Endothelial cell of umbilical vein (primary cell): ENCODE data around the gene STK32C. TPM values are rescaled to one million over a fixed set of nuclear protein-coding genes. Genes with fewer than 3 reads are reported as not detected.

Source experiments
- BruUV-seq: library from RNA; stranded (reverse); fragments of 400-500 nt; replicated peaks from 2 replicates; lab custom pipeline; 2021; lab: Mats Ljungman, UMichigan
- CTCF ChIA-PET: fragments of 300-600, 350-600 bp; sonication (Branson Sonifier 250); formaldehyde crosslinking; loops from one replicate; lab custom pipeline; 2021; ENCODE audit warnings: antibody characterized with exemption, inconsistent platforms; lab: Charles Lee
- POLR2A ChIA-PET: fragments of 300-600, 350-600 bp; sonication (Branson Sonifier 250); formaldehyde crosslinking; loops from one replicate; lab custom pipeline; 2021; ENCODE audit warnings: antibody characterized with exemption, inconsistent platforms; lab: Charles Lee
- DNase-seq: peaks from one replicate; pipeline ENCODE4 v3.0.0-alpha.2; 2011; ENCODE audit warnings: low read depth, low spot score
- FAIRE-seq: peaks from 2 replicates; lab custom pipeline; 2011; peaks lifted over from hg19 to GRCh38; lab: Jason Lieb, UNC
- H2AFZ ChIP-seq: 2 replicates; pipeline ENCODE4 v1.6.0; 2012; ENCODE audit warnings: low read depth, low read length, control low read depth, inconsistent platforms
- H3K27ac ChIP-seq: 2 replicates; pipeline ENCODE4 v1.5.1; 2011; ENCODE audit warnings: low read depth, mild to moderate bottlenecking, control low read depth, low read length, moderate library complexity; ENCODE audit not compliant: insufficient read depth
- H3K27me3 ChIP-seq, 2 experiments: 2 replicates each; pipeline versions ENCODE4 v1.6.0 to v1.6.1; 2011; ENCODE audit warnings: low read length in 2 of 2, mixed read lengths in 1 of 2; ENCODE audit not compliant: control insufficient read depth in 2 of 2, insufficient read depth in 2 of 2
- H3K36me3 ChIP-seq, 2 experiments: 2 replicates in 1 of 2; 3 replicates in 1 of 2; pipeline ENCODE4 v1.5.1; 2011; ENCODE audit warnings: low read length in 2 of 2, mild to moderate bottlenecking in 1 of 2, moderate library complexity in 1 of 2; ENCODE audit not compliant: control insufficient read depth in 2 of 2, insufficient read depth in 2 of 2; ENCODE audit errors: extremely low read depth in 1 of 2
- H3K4me1 ChIP-seq: 3 replicates; pipeline ENCODE4 v1.5.1; 2011; ENCODE audit warnings: mild to moderate bottlenecking, low read length; ENCODE audit not compliant: control insufficient read depth, insufficient read depth; ENCODE audit errors: extremely low read depth
- H3K4me2 ChIP-seq: 2 replicates; pipeline ENCODE4 v1.6.1; 2011; ENCODE audit warnings: low read length, control low read depth, mixed read lengths; ENCODE audit not compliant: insufficient read depth
- H3K4me3 ChIP-seq, 3 experiments: fragments of 200-600 bp in 1 of 3; sonication (generic), shearing (Covaris generic) in 1 of 3; replicated peaks in 1 of 3; 2 replicates each; pipeline ENCODE4 v1.5.1; 2011 to 2016; ENCODE audit warnings: control low read depth in 3 of 3, low read length in 3 of 3, mild to moderate bottlenecking in 2 of 3, inconsistent platforms in 1 of 3, low read depth in 1 of 3, moderate library complexity in 1 of 3; ENCODE audit not compliant: insufficient read depth in 1 of 3
- H3K79me2 ChIP-seq: 2 replicates; pipeline ENCODE4 v1.6.0; 2012; ENCODE audit warnings: low read length, inconsistent platforms; ENCODE audit not compliant: control insufficient read depth, insufficient read depth
- H3K9ac ChIP-seq: replicated peaks from 2 replicates; pipeline ENCODE3; 2011; ENCODE audit warnings: low read length, control low read depth; ENCODE audit not compliant: insufficient read depth; ENCODE audit errors: extremely low read depth
- H3K9me1 ChIP-seq: replicated peaks from 3 replicates; pipeline ENCODE4 v1.6.0; 2011; ENCODE audit warnings: mild to moderate bottlenecking, low read length; ENCODE audit not compliant: control insufficient read depth, insufficient read depth; ENCODE audit errors: extremely low read depth
- H3K9me3 ChIP-seq: replicated peaks from 2 replicates; pipeline ENCODE4 v1.5.1; 2012; ENCODE audit warnings: low read length, inconsistent platforms; ENCODE audit not compliant: control insufficient read depth, insufficient read depth
- H4K20me1 ChIP-seq: replicated peaks from 2 replicates; pipeline ENCODE3; 2011; ENCODE audit warnings: mild to moderate bottlenecking, low read length; ENCODE audit not compliant: control insufficient read depth, insufficient read depth; ENCODE audit errors: extremely low read depth
- EZH2 ChIP-seq: IDR thresholded peaks from 2 replicates; pipeline ENCODE4 v1.6.1; 2012; ENCODE audit warnings: borderline replicate concordance, low read depth, mild to moderate bottlenecking, moderate library complexity, low read length, inconsistent platforms; ENCODE audit not compliant: severe bottlenecking
- FOS ChIP-seq: IDR thresholded peaks from 2 replicates; pipeline ENCODE4 v1.6.1; 2011; ENCODE audit warnings: mild to moderate bottlenecking, low read length, moderate library complexity, borderline replicate concordance; ENCODE audit not compliant: insufficient read depth
- GATA2 ChIP-seq: IDR thresholded peaks from 2 replicates; pipeline ENCODE4 v1.7.0; 2011; ENCODE audit warnings: low read depth, mild to moderate bottlenecking, moderate library complexity, mixed read lengths, low read length; ENCODE audit not compliant: insufficient read length, insufficient read depth
- JUN ChIP-seq: IDR thresholded peaks from 2 replicates; pipeline ENCODE4 v1.6.1; 2011; ENCODE audit warnings: borderline replicate concordance, low read depth; ENCODE audit not compliant: insufficient read length, insufficient read depth
- MAX ChIP-seq: IDR thresholded peaks from 2 replicates; pipeline ENCODE4 v1.6.1; 2011; ENCODE audit not compliant: insufficient read depth, insufficient read length
- MYC ChIP-seq: IDR thresholded peaks from one replicate; pipeline ENCODE4 v1.6.1; 2011; ENCODE audit warnings: mild to moderate bottlenecking, low read depth, low read length
- POLR2A ChIP-seq: IDR thresholded peaks from 2 replicates; pipeline ENCODE4 v1.6.1; 2012; ENCODE audit warnings: low read depth, mild to moderate bottlenecking, control low read depth, low read length
- POLR2AphosphoS5 ChIP-seq: IDR thresholded peaks from 2 replicates; pipeline ENCODE4 v1.6.1; 2012; ENCODE audit warnings: low read depth, mild to moderate bottlenecking, control low read depth, low read length, moderate library complexity; ENCODE audit not compliant: insufficient read depth
- dilution Hi-C: fragments of 300-500 bp; cut with MboI; formaldehyde crosslinking; loops from one replicate; pipeline ENCODE4 v1.15.0; 2019; ENCODE audit warnings: low sequenced_read_pairs; ENCODE audit not compliant: extremely low pct_ligation_motif_present
- intact Hi-C: fragments of 100-400 bp; cut with micrococcal nuclease; formaldehyde crosslinking; loops from one replicate; pipeline ENCODE4 v1.10.0; 2022
- polyA plus RNA-seq, 4 experiments: library from polyadenylated mRNA; depleted of rRNA in 3 of 4; stranded (reverse) in 3 of 4; unstranded in 1 of 4; fragments of >200 nt; gene quantifications; 2 replicates each; pipeline versions ENCODE4 v1.2.1 to v1.2.3, GENCODE V29; 2011 to 2012; ENCODE audit warnings: missing spikeins in 1 of 4
- total RNA-seq: library from RNA; stranded (reverse); gene quantifications from 2 replicates; pipeline ENCODE4 v1.2.3, GENCODE V29; 2021
- TF ChIP-seq, protein P1 (sequence below), 2 donors: IDR thresholded peaks; 1 replicate in 1 of 2; 2 replicates in 1 of 2; pipeline ENCODE4 v1.5.1; 2011; ENCODE audit warnings: low read length in 2 of 2, mild to moderate bottlenecking in 2 of 2, moderate library complexity in 2 of 2, control low read depth in 1 of 2, inconsistent platforms in 1 of 2, low read depth in 1 of 2; ENCODE audit not compliant: insufficient read depth in 1 of 2; ENCODE audit errors: extremely low read depth in 1 of 2

Gene STK32C
- total and polyA plus RNA-seq, 2 donors (not counting 3 experiments of a cell fraction or from before 2014, with no cell fraction given): 5.4 to 14.1 TPM

DNA sequence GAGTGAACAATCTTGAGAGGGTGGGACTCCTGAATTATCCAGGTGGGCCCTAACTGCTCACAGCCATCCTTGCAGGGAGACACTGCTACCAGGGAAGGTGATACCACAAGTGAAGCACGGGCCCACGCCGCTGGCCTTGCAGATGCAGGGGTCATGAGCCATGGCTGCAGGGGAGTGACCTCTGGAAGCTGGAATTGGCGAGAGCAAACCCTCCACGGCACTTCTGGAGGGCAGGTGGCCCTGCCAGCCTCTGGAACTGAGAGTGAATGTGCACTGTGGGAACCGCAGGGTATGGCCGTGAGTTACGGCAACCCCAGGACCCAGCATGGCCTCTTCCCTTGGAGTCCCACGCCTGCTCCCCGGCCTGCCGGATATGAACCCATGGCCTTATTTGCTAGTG is 37.5 kb downstream of the STK32C start:
- dilution Hi-C loops (no loop called here), intact Hi-C loops (no loop called here)
- no peaks in the 10 kb centered on the region for H4K20me1 ChIP-seq
- no peaks in the 10 kb centered on the region for H3K9me3 ChIP-seq
- CTCF ChIA-PET: no interaction called here
- H3K9ac ChIP-seq: no peak overlapping the region
- no peak overlapping the region for H2AFZ ChIP-seq
- no peaks in the 10 kb centered on the region for H3K79me2 ChIP-seq
- H3K9me1 ChIP-seq: no peaks in the 10 kb centered on the region
- H3K27ac ChIP-seq: no peak overlapping the region
- no peak overlapping the region for H3K4me3 ChIP-seq
- POLR2A ChIA-PET: no interaction called here
- no TSS peak for BruUV-seq
- no peaks in the 10 kb centered on the region for H3K4me1 ChIP-seq
- no peaks in the 10 kb centered on the region for H3K27me3 ChIP-seq
- DNase-seq (no peak), FAIRE-seq (no peak)
- no peaks in the 10 kb centered on the region for H3K36me3 ChIP-seq
- TF ChIP-seq POLR2A (no peak), EZH2 (no peak), FOS (no peak), GATA2 (no peak), POLR2AphosphoS5 (no peak), JUN (no peak), MAX (no peak), MYC (no peak)
- TF ChIP-seq, protein P1, sequence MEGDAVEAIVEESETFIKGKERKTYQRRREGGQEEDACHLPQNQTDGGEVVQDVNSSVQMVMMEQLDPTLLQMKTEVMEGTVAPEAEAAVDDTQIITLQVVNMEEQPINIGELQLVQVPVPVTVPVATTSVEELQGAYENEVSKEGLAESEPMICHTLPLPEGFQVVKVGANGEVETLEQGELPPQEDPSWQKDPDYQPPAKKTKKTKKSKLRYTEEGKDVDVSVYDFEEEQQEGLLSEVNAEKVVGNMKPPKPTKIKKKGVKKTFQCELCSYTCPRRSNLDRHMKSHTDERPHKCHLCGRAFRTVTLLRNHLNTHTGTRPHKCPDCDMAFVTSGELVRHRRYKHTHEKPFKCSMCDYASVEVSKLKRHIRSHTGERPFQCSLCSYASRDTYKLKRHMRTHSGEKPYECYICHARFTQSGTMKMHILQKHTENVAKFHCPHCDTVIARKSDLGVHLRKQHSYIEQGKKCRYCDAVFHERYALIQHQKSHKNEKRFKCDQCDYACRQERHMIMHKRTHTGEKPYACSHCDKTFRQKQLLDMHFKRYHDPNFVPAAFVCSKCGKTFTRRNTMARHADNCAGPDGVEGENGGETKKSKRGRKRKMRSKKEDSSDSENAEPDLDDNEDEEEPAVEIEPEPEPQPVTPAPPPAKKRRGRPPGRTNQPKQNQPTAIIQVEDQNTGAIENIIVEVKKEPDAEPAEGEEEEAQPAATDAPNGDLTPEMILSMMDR (IDR thresholded peaks at IDR 0.05; ENCODE audit: extremely low read depth in 1 of 2, insufficient read depth in 1 of 2, low read depth in 1 of 2, low read length in 2 of 2): no peak
- H3K4me2 ChIP-seq: no peak overlapping the region
